Skeletal muscle satellite cell (primary cell): ENCODE results near the gene CDK5.

Experiments
- H3K27me3 ChIP-seq: 2 replicates; pipeline ENCODE4 v1.7.0; 2013; ENCODE audit warnings: low read length; ENCODE audit not compliant: control insufficient read depth, insufficient read depth
- H3K36me3 ChIP-seq: 2 replicates; pipeline ENCODE4 v1.7.0; 2013; ENCODE audit warnings: mild to moderate bottlenecking, control low read depth, low read length; ENCODE audit not compliant: insufficient read depth
- H3K4me1 ChIP-seq: 2 replicates; pipeline ENCODE4 v1.7.0; 2013; ENCODE audit warnings: low read length; ENCODE audit not compliant: control insufficient read depth, insufficient read depth
- H3K4me2 ChIP-seq: 2 replicates; pipeline ENCODE4 v1.7.0; 2013; ENCODE audit warnings: mild to moderate bottlenecking, low read length
- H3K4me3 ChIP-seq: 2 replicates; pipeline ENCODE4 v1.7.0; 2013; ENCODE audit warnings: low read length
- H3K9ac ChIP-seq: 2 replicates; pipeline ENCODE4 v1.7.0; 2013; ENCODE audit warnings: mild to moderate bottlenecking, low read depth, low read length, moderate library complexity
- H3K9me3 ChIP-seq: replicated peaks from 2 replicates; pipeline ENCODE4 v1.7.0; 2013; ENCODE audit warnings: mild to moderate bottlenecking, control low read depth, low read length

Gene CDK5

GRCh38 chr7:151093748-151094147, 36.1 kb upstream of the CDK5 start:
- peaks cover 33% of the 10 kb centered on the region for H3K4me1 ChIP-seq
- peaks cover 16% of the 10 kb centered on the region for H3K36me3 ChIP-seq
- no peaks in the 10 kb centered on the region for H3K27me3 ChIP-seq
- no peak overlapping the region for H3K4me2 ChIP-seq
- no peak overlapping the region for H3K9ac ChIP-seq
- H3K9me3 ChIP-seq, result no peaks in the 10 kb centered on the region
- H3K4me3 ChIP-seq, result no peak overlapping the region

- Histone ChIP-seq H3K9ac (no peak overlapping the region), H3K27me3 (no peaks in the 10 kb centered on the region), H3K4me1 (peaks cover 45% of the 10 kb centered on the region), H3K9me3 (no peaks in the 10 kb centered on the region), H3K36me3 (peaks cover 16% of the 10 kb centered on the region), H3K4me2 (no peak overlapping the region), H3K4me3 (no peak overlapping the region)
Observed at GRCh38 chr7:151091988-151092387, 34.3 kb upstream of the CDK5 start.

DNA sequence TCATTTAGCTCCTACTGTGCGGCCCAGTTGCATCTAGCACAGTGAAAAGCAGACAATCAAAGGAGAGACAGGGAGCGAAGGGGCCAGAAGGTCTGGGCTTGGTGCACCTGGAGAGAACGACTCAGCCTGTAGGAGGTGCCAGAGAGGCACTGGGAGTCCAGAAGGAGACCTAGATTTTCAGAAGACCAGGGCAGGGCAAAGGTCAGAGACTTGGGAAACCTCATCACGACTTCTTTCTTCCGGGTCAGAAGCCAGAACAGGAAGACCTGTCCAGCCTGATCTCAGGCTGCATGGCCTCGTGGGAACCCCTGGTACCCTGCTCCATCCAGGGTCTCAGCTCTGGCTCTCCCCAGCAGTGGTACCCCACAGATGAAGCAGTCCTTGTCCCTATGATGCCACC, 33.7 kb upstream of the CDK5 start:
- Histone ChIP-seq H3K9ac (no peak overlapping the region), H3K27me3 (no peaks in the 10 kb centered on the region), H3K9me3 (no peaks in the 10 kb centered on the region), H3K4me3 (no peak overlapping the region), H3K4me1 (peaks cover 45% of the 10 kb centered on the region), H3K4me2 (no peak overlapping the region), H3K36me3 (peaks cover 16% of the 10 kb centered on the region)

DNA sequence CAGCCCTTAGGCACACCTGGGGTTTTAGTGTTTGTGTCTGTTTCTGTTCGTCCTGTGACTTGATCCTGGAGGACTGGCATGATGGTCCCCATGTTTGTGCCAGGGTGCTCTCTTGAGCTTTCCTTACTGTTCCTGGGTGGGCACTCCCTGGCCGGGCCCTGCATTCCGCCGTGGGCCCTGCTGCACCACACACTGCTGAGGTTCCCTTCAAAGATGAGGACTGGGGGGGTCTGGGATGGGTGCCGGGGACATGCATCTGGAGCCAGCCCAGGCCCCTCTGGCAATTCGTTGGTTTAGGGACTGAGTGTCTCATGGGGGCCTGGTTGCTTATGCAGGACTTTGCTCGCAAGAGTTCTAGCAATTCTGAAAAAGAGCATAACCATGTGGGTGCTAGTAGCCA, 33.3 kb upstream of the CDK5 start:
- Histone ChIP-seq H3K36me3 (peaks cover 16% of the 10 kb centered on the region), H3K9me3 (no peaks in the 10 kb centered on the region), H3K9ac (no peak overlapping the region), H3K4me2 (no peak overlapping the region), H3K4me3 (no peak overlapping the region), H3K27me3 (no peaks in the 10 kb centered on the region), H3K4me1 (peaks cover 42% of the 10 kb centered on the region)

- H3K4me1 ChIP-seq, result peaks cover 42% of the 10 kb centered on the region
- peak overlapping the region; percentile 88 for H3K4me3 ChIP-seq
- H3K36me3 ChIP-seq, result peaks cover 16% of the 10 kb centered on the region
Observed at GRCh38 chr7:151089893-151090730, 32.4 kb upstream of the CDK5 start.

GRCh38 chr7:151088856-151089699, 31.4 kb upstream of the CDK5 start:
- Histone ChIP-seq H3K9ac (peak overlapping the region; percentile 90), H3K4me1 (peaks cover 34% of the 10 kb centered on the region), H3K36me3 (peaks cover 16% of the 10 kb centered on the region), H3K27me3 (no peaks in the 10 kb centered on the region), H3K9me3 (no peaks in the 10 kb centered on the region), H3K4me3 (peak overlapping the region; percentile 88), H3K4me2 (peak overlapping the region; percentile 100)

More at GRCh38 chr7:151089893-151090730, 32.4 kb upstream of the CDK5 start:
- H3K9me3 ChIP-seq, result no peaks in the 10 kb centered on the region
- H3K27me3 ChIP-seq, result no peaks in the 10 kb centered on the region
- H3K9ac ChIP-seq, result peak overlapping the region; percentile 90
- peak overlapping the region; percentile 100 for H3K4me2 ChIP-seq

DNA sequence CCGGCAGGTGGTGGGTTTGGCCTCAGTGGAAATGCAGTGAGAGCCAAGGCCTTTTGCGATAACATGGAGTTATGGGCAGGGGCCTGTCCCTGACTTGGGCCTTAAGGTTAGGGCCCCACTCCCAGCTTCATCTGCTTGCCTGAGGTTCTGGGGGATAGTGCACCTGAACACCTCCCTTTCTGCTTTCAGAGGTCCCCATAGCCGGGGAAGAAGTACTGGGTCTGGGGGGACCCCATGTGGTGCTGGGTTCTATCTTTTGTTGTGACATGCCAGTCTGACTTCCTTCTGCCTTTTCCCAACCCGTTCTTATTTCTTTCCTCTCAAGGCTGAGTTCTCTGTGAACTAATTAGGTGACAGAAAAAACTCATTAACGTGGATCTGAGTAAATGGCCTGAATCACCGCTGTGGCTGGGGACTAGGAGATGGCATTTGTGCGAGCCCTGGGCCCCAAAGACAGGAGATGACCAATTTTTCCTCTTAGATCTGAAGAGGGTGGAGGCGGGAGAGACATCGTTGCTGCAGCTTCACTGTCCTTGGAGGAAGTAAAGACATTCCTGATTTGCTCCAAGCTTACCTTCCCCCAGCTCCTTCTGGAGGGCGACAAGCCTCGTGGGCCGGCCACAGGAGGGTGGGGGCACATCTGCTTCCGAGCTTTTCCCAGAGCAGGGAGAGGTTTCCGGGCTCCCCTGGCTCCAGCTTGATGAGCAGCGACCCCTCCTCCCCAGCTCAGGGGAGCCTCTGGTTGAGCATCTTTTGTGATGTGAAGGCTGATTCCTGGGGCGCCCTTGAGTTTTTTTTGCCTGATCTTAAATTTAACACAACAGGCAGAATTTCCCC, 30.5 kb upstream of the CDK5 start:
- peak overlapping the region; percentile 100 for H3K4me2 ChIP-seq
- H3K9me3 ChIP-seq, result no peaks in the 10 kb centered on the region
- peak overlapping the region; percentile 88 for H3K4me3 ChIP-seq
- peak overlapping the region; percentile 90 for H3K9ac ChIP-seq
- peaks cover 9% of the 10 kb centered on the region for H3K36me3 ChIP-seq
- no peaks in the 10 kb centered on the region for H3K27me3 ChIP-seq
- H3K4me1 ChIP-seq, result peaks cover 38% of the 10 kb centered on the region

DNA sequence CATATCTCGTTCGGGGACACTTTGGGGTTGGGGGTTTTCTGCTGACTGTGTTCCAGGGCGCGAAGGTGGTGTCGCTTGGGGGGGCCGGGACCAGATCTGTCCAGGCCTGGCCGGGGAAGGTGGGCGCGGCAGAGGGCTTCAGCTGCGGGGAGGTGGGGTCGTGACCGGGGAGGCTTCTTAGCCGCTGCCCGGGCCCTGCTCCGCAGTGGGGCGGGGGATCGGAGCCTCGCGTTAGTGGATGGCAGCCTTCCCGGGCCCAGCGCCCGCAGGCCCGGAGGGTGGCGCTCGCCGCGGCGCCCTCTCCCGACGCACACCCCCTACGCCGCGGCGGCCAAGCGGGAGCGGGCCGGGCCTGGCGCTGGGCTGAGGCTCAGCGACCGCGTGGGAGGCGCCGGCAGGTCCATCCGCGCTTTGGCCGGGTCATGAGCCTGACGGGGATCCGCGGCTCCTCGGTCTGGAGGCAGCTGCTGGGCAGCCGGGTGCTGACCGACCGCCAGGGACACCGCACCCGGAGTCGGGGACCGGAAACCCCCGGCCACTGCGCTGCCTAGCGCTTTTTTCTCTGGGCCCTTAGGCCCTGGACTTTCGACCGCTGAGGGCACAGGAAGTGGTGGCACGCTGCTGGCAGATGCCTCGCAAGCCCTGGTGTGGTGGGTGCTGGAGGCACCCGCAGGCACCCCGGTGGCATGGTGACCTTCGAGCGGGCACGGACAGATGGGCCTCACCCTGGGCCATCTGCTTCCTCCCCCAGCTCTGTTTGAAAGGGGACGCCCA, 29.7 kb upstream of the CDK5 start:
- peak overlapping the region; percentile 88 for H3K4me3 ChIP-seq
- H3K9ac ChIP-seq, result peak overlapping the region; percentile 90
- peaks cover 41% of the 10 kb centered on the region for H3K4me1 ChIP-seq
- peak overlapping the region; percentile 100 for H3K4me2 ChIP-seq
- no peaks in the 10 kb centered on the region for H3K27me3 ChIP-seq
- no peaks in the 10 kb centered on the region for H3K9me3 ChIP-seq
- H3K36me3 ChIP-seq, result peaks cover 9% of the 10 kb centered on the region

DNA sequence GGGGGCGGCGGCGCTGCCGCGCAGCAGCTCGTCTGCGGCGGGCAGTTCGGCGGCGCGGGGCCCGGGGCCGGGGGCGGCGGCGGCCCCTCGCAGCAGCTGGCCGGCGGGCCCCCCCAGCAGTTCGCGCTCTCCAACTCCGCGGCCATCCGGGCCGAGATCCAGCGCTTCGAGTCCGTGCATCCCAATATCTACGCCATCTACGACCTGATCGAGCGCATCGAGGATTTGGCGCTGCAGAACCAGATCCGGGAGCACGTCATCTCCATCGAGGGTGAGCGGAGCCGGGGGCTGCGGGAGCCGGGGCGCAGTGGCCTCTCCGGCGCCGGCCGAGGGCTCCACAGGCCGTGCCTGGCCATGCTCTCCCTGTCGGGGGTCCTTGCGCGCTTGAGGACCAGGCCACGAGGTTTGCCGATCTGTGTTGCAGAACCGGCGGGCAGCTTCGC, 29.1 kb upstream of the CDK5 start:
- H3K4me1 ChIP-seq, result peaks cover 47% of the 10 kb centered on the region
- H3K36me3 ChIP-seq, result peaks cover 3% of the 10 kb centered on the region
- H3K4me2 ChIP-seq, result peak overlapping the region; percentile 100
- no peaks in the 10 kb centered on the region for H3K9me3 ChIP-seq
- H3K9ac ChIP-seq, result peak overlapping the region; percentile 90
- peak overlapping the region; percentile 88 for H3K4me3 ChIP-seq
- H3K27me3 ChIP-seq, result no peaks in the 10 kb centered on the region

DNA sequence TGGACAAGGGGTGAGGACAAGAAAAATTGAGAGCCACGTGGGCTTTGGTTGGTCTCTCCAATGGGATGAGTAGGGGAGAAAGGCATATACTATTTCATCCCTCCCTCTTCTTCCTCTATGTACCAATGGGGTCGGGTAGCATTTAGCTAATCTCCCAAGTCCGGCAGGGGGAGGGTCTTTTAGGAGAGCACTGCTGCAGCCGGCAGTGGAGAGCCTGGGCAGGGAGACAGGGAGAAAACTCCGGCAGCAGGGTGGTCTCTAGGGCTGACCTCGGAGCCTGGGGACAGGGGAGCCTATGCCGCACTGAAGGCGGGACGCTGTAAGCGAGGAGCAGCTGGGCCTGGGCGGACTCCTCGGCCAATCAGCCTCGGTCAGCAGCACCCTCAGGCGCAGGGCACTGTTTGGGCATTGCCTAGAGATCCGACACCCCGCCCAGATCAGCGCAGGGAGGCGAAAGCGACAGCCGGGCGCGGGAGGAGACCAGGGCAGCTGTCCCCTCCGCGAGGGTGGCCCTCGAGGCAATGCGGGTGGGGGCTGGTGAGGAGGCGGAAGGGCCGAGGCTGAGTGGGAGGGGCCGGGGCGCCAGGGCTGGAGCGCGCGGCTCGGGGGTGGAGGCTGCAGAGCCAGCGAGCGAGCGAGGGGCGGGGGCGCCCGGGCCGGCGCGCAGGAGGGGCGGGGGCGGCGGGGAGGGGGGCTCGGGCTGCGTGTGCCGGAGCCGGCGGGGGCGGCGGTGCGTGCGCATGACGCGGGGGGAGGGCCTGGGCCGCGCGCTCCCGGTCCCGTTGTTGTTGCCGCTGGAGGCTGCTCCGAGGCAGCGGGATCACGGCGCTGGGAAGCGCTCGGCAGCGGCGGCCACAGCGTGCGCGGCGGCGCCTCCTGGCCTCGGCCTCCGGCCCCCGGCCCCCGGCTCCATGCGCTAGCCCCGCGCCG, 28.3 kb upstream of the CDK5 start, which contains the start of gene AGAP3:
Gene AGAP3 (plus strand): TSS at position 785 of the 930 bp plus-strand sequence. CDS start 267 bp downstream, outside the sequence.
- Histone ChIP-seq H3K4me1 (peaks cover 56% of the 10 kb centered on the region), H3K9me3 (no peaks in the 10 kb centered on the region), H3K4me2 (peak within 1 kb of the TSS; percentile 100), H3K4me3 (peak within 1 kb of the TSS; percentile 88), H3K36me3 (no peaks in the 10 kb centered on the region), H3K9ac (peak within 1 kb of the TSS; percentile 90), H3K27me3 (no peaks in the 10 kb centered on the region)
